Smooth muscle cell (in vitro differentiated cells): ENCODE measurements around the gene CD46. TPM values are rescaled to one million over a fixed set of nuclear protein-coding genes. Genes with fewer than 3 reads are reported as not detected.

Source experiments
- DNase-seq: peaks from one replicate; lab custom pipeline; 2025; ENCODE audit not compliant: unreplicated experiment; lab: John Stamatoyannopoulos, UW
- H2AFZ ChIP-seq: fragments of 200-600 bp; sonication (generic); 2 replicates; pipeline ENCODE4 v1.6.0; 2016; ENCODE audit warnings: antibody characterized with exemption, low read depth, mild to moderate bottlenecking
- H3F3A ChIP-seq: fragments of 200-600 bp; sonication (generic); 2 replicates; pipeline ENCODE4 v1.6.0; 2017; ENCODE audit warnings: antibody characterized with exemption, low read depth
- H3K27ac ChIP-seq: fragments of 200-600 bp; sonication (generic); 2 replicates; pipeline ENCODE4 v1.5.1; 2016; ENCODE audit warnings: low read depth, mild to moderate bottlenecking
- H3K27me3 ChIP-seq: fragments of 200-600 bp; sonication (generic); 2 replicates; pipeline ENCODE4 v1.6.1; 2016; ENCODE audit warnings: low read depth, mild to moderate bottlenecking
- H3K36me3 ChIP-seq: fragments of 200-600 bp; sonication (generic); 2 replicates; pipeline ENCODE4 v1.5.1; 2016; ENCODE audit warnings: low read depth
- H3K4me1 ChIP-seq: fragments of 200-600 bp; sonication (generic); 2 replicates; pipeline ENCODE4 v1.5.1; 2016; ENCODE audit warnings: low read depth
- H3K4me2 ChIP-seq: fragments of 200-600 bp; sonication (generic); 2 replicates; pipeline ENCODE4 v1.6.0; 2016; ENCODE audit warnings: mild to moderate bottlenecking
- H3K4me3 ChIP-seq: fragments of 200-600 bp; sonication (generic); 2 replicates; pipeline ENCODE4 v1.5.1; 2016; ENCODE audit warnings: mild to moderate bottlenecking
- H3K79me2 ChIP-seq: fragments of 200-600 bp; sonication (generic); 2 replicates; pipeline ENCODE4 v1.6.0; 2016; ENCODE audit warnings: low read depth, mild to moderate bottlenecking
- H3K9ac ChIP-seq: fragments of 200-600 bp; sonication (generic); 2 replicates; pipeline ENCODE4 v1.6.0; 2016; ENCODE audit warnings: low read depth
- H3K9me3 ChIP-seq: fragments of 200-600 bp; sonication (generic); replicated peaks from 2 replicates; pipeline ENCODE4 v1.5.1; 2016; ENCODE audit warnings: low read depth
- H4K20me1 ChIP-seq: fragments of 200-600 bp; sonication (generic); 2 replicates; pipeline ENCODE4 v1.6.0; 2016; ENCODE audit warnings: low read depth
- WGBS: methylation state at CpG from one replicate; pipeline ENCODE4 v1.1.7; 2016; ENCODE audit warnings: low lambda C conversion rate; 5-methylcytosine and 5-hydroxymethylcytosine counted together
- polyA plus RNA-seq: library from polyadenylated mRNA; unstranded; fragments of >200 nt; fragmentation: Nextera tagmentation; extraction: Ambion mirVana; gene quantifications from 2 replicates; pipeline ENCODE4 v1.2.1, GENCODE V29; 2016
- total RNA-seq: library from RNA; depleted of rRNA; stranded (reverse); fragments of >200 nt; gene quantifications from 2 replicates; pipeline ENCODE4 v1.2.3, GENCODE V29; 2014
- TF ChIP-seq, protein P1 (sequence below): fragments of 200-600 bp; sonication (generic); IDR thresholded peaks from 2 replicates; pipeline ENCODE4 v1.5.1; 2017; ENCODE audit warnings: borderline replicate concordance, mild to moderate bottlenecking, antibody characterized with exemption; ENCODE audit not compliant: insufficient read depth, poor library complexity, severe bottlenecking

The CD46 gene
- total and polyA plus RNA-seq, 2 experiments from 2014 or later, result 117 to 234 TPM

DNA sequence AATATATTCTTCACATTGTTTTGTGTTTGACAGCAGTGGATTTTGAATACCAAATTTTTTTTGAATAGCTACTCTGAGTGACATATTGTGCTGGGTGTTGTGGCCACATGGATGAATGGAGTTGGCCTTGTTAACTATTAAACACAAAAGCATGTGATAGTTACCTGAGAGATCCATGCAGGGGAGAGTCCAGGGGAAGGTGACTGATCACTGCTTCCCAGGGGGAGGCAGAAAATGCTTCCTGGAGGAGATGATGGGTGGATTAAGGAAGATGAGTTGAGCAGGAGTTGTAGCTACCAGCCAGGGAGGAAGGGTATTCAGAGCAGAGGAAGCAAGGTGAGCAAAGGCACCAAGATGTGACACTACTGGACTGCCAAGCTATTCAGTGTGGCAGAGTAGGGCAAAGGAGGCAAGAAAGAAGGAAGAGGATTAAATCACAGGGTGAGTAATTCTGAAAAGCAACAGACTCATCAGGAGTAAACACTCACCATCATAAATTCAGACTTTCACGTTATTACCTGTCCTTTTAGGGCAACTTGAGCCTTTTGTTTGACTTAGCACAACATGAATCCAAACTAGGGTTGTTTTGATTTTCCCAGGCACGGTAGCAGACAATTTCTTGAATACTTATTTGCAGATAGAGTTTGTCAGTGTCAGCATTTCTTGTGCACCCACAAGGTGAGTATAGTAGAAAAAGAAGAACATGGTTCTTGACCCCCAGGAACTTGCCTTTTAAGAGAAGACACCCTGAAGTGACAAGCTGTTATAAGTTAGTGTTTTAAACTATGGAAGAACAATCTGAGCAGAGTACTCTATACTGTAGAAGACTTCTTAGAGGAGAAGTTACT, 4.2 kb downstream of the CD46 start:
- no peak overlapping the region for H3K9ac ChIP-seq
- no peaks in the 10 kb centered on the region for H3F3A ChIP-seq
- DNase-seq, result no peak
- no peaks in the 10 kb centered on the region for H3K27me3 ChIP-seq
- no peaks in the 10 kb centered on the region for H3K9me3 ChIP-seq
- peaks cover 21% of the 10 kb centered on the region for H3K4me1 ChIP-seq
- peaks cover 59% of the 10 kb centered on the region for H3K79me2 ChIP-seq
- H4K20me1 ChIP-seq, result peaks cover 63% of the 10 kb centered on the region
- TF ChIP-seq, protein P1, sequence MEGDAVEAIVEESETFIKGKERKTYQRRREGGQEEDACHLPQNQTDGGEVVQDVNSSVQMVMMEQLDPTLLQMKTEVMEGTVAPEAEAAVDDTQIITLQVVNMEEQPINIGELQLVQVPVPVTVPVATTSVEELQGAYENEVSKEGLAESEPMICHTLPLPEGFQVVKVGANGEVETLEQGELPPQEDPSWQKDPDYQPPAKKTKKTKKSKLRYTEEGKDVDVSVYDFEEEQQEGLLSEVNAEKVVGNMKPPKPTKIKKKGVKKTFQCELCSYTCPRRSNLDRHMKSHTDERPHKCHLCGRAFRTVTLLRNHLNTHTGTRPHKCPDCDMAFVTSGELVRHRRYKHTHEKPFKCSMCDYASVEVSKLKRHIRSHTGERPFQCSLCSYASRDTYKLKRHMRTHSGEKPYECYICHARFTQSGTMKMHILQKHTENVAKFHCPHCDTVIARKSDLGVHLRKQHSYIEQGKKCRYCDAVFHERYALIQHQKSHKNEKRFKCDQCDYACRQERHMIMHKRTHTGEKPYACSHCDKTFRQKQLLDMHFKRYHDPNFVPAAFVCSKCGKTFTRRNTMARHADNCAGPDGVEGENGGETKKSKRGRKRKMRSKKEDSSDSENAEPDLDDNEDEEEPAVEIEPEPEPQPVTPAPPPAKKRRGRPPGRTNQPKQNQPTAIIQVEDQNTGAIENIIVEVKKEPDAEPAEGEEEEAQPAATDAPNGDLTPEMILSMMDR, result no peak
- H3K4me2 ChIP-seq, result no peak overlapping the region
- H2AFZ ChIP-seq, result no peak overlapping the region
- H3K27ac ChIP-seq, result no peak overlapping the region
- no peak overlapping the region for H3K4me3 ChIP-seq
- peaks cover 14% of the 10 kb centered on the region for H3K36me3 ChIP-seq
- 72% methylated on average over 2 of the region's 2 CpGs for WGBS

DNA sequence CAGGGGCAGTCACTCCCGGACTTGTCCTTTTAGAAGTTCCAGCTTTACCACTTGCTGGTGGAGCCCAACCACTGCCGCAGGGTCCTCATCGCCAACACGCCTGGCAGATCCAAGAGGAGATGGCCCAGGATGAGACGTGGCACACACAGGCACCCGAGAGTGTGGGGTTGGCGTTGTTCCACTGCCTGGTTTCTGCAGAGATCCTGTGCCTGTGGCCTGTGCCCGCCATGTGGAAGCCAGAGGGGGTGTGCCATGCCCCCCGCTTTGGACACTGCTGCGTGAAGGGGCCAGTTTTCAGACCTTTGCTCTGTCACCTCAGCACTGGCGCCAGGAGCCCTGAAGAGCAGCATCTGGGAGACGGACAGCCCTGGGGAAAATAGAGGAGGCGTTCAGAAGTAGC, 10.8 kb downstream of the CD46 start:
- peaks cover 6% of the 10 kb centered on the region for H3K79me2 ChIP-seq
- TF ChIP-seq, protein P1, result no peak

DNA sequence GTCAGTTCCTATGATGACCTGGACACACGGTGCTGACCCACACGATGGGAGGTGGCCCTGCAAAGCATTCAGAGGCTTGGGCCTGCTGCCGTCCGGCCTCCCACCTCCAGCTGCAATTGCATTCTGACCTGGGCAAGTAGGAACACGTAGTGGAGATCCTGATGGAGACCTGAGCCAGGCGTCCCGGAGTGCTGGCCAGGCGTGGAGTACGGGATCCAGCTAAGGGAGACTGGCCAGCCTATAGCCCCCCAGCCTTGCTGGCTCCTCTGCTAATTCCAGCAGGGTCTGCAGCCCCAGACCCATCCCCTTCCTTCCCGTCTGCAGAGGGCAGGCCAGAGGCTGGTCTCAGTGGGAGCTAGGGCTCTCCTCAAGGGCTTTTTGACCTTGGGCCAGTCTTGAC, 11.2 kb downstream of the CD46 start:
- no peak for DNase-seq
- H2AFZ ChIP-seq, result no peak overlapping the region
- H3K9ac ChIP-seq, result no peak overlapping the region
- H3K9me3 ChIP-seq, result no peaks in the 10 kb centered on the region
- H3K36me3 ChIP-seq, result peaks cover 30% of the 10 kb centered on the region
- no peak overlapping the region for H3K27ac ChIP-seq
- no peaks in the 10 kb centered on the region for H3F3A ChIP-seq
- H3K4me2 ChIP-seq, result no peak overlapping the region
- H4K20me1 ChIP-seq, result peaks cover 5% of the 10 kb centered on the region
- TF ChIP-seq, protein P1, result no peak
- H3K4me1 ChIP-seq, result no peaks in the 10 kb centered on the region
- 90% methylated on average over 10 of the region's 10 CpGs for WGBS
- peaks cover 1% of the 10 kb centered on the region for H3K79me2 ChIP-seq
- H3K4me3 ChIP-seq, result no peak overlapping the region
- H3K27me3 ChIP-seq, result no peaks in the 10 kb centered on the region

More for the DNA sequence above, 10.8 kb downstream of the CD46 start:
- no peak overlapping the region for H3K4me2 ChIP-seq
- DNase-seq, result no peak
- no peaks in the 10 kb centered on the region for H3K27me3 ChIP-seq
- no peaks in the 10 kb centered on the region for H3K9me3 ChIP-seq
- WGBS, result over 99% methylated on average over 13 of the region's 13 CpGs
- no peak overlapping the region for H3K4me3 ChIP-seq
- peaks cover 10% of the 10 kb centered on the region for H4K20me1 ChIP-seq
- no peak overlapping the region for H3K9ac ChIP-seq
- no peak overlapping the region for H3K27ac ChIP-seq
- H3K4me1 ChIP-seq, result no peaks in the 10 kb centered on the region
- H3F3A ChIP-seq, result no peaks in the 10 kb centered on the region
- no peak overlapping the region for H2AFZ ChIP-seq
- H3K36me3 ChIP-seq, result peaks cover 32% of the 10 kb centered on the region

DNA sequence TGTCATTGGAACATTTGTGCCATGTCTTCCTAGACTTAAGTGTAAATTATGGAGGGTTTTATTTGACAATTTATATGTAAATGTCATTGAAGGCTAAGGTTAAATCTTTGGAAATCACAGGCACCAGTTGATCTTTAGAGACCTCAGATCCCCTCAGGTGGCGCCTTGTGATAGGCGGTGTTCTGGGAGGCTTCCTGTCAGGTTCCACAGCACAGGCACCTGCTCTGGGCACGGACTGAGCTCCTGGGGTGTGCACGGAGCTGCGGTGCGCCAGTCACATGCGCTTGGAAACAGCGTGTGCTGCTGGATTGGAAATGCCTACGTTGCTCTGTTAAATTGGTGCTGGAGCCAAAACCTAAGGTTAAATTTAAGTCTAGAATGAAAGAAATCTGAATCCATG, 12.1 kb downstream of the CD46 start:
- Histone ChIP-seq H3K9ac (no peak overlapping the region), H3K79me2 (no peaks in the 10 kb centered on the region), H4K20me1 (no peaks in the 10 kb centered on the region), H3F3A (no peaks in the 10 kb centered on the region), H3K4me2 (no peak overlapping the region), H2AFZ (no peak overlapping the region), H3K9me3 (no peaks in the 10 kb centered on the region), H3K27me3 (no peaks in the 10 kb centered on the region), H3K27ac (no peak overlapping the region), H3K4me3 (no peak overlapping the region), H3K4me1 (no peaks in the 10 kb centered on the region), H3K36me3 (peaks cover 27% of the 10 kb centered on the region)
- TF ChIP-seq, protein P1, result no peak
- no peak for DNase-seq
- 93% methylated on average over 9 of the region's 9 CpGs for WGBS
